Thoracic aorta (tissue), 2 donors: ENCODE results near the gene KERA. TPM values are rescaled to one million over a fixed set of nuclear protein-coding genes. Genes with fewer than 3 reads are reported as not detected.

Source experiments
- ATAC-seq: fragments of 150-250 bp; one replicate; pipeline ENCODE4 v1.8.0; 2017; ENCODE audit warnings: low read depth; ENCODE audit not compliant: insufficient number of reproducible peaks, low FRiP score
- DNase-seq: peaks from one replicate; pipeline ENCODE4 v3.0.0-alpha.2; 2020; ENCODE audit warnings: low spot score
- H3K27ac ChIP-seq, 2 donors: fragments of 200-600 bp; sonication (generic); 1 replicate in 1 of 2; 2 replicates in 1 of 2; pipeline ENCODE4 v1.5.1; 2016; ENCODE audit warnings: mild to moderate bottlenecking in 2 of 2, moderate library complexity in 2 of 2
- H3K27me3 ChIP-seq: fragments of 200-600 bp; sonication (generic); replicated peaks from 2 replicates; pipeline ENCODE4 v1.6.0; 2016; ENCODE audit warnings: mild to moderate bottlenecking; ENCODE audit not compliant: insufficient read depth
- H3K36me3 ChIP-seq: fragments of 200-600 bp; sonication (generic); one replicate; pipeline ENCODE4 v1.5.1; 2016
- H3K4me1 ChIP-seq, 2 donors: fragments of 200-600 bp; sonication (generic); 1 replicate in 1 of 2; 2 replicates in 1 of 2; pipeline versions ENCODE4 v1.5.1 to v1.6.0; 2016; ENCODE audit warnings: low read depth in 2 of 2, mild to moderate bottlenecking in 1 of 2; ENCODE audit not compliant: control insufficient read depth in 1 of 2
- H3K4me3 ChIP-seq: fragments of 200-600 bp; sonication (generic); 2 replicates; pipeline ENCODE4 v1.5.1; 2016; ENCODE audit warnings: mild to moderate bottlenecking
- H3K9me3 ChIP-seq: fragments of 200-600 bp; sonication (generic); 2 replicates; pipeline ENCODE4 v1.5.1; 2016
- total RNA-seq, 2 donors: library from RNA; depleted of rRNA; stranded (reverse); fragments of >200 nt; gene quantifications; one replicate each; pipeline versions ENCODE4 v1.1.0 to v1.2.3, GENCODE V29; 2016
- TF ChIP-seq, protein P1 (sequence below): fragments of 200-600 bp; sonication (generic); IDR thresholded peaks from one replicate; pipeline ENCODE4 v1.5.1; 2019; ENCODE audit warnings: antibody characterized with exemption

Gene KERA
- total RNA-seq, 2 donors from 2014 or later, result not detected

DNA sequence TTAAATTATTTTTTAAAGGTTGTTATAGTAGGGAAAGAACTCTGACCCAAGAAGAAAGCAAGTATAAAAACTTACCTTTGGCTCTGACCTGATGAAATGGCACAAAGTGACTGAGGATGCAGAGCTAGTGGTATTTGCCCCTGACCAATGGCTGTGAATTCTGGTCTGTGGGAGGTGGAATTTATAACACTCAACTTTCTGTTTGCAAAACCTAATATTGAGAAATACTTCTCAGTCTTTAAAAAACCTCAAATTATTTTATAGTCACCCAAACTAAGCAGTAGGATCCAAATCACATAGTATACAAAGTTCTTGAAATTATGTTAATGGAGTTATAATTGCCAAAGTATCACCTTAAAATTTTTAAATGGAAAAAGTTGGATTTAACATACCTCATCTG is 53.0 kb downstream of the KERA start, which contains the start of gene EPYC:
TSS of gene EPYC (minus strand) at position 101 of the 400 bp plus-strand sequence. CDS start 2,407 bp downstream, outside the sequence.
- H3K9me3 ChIP-seq, result no peaks in the 10 kb centered on the region
- no peak for DNase-seq
- H3K4me3 ChIP-seq, result no peak within 1 kb of the TSS
- H3K4me1 ChIP-seq, result no peaks in the 10 kb centered on the region
- H3K27ac ChIP-seq, result no peak within 1 kb of the TSS
- H3K27me3 ChIP-seq, result no peaks in the 10 kb centered on the region
- no peaks in the 10 kb centered on the region for H3K36me3 ChIP-seq
- ATAC-seq, result no peak
- TF ChIP-seq, protein P1, sequence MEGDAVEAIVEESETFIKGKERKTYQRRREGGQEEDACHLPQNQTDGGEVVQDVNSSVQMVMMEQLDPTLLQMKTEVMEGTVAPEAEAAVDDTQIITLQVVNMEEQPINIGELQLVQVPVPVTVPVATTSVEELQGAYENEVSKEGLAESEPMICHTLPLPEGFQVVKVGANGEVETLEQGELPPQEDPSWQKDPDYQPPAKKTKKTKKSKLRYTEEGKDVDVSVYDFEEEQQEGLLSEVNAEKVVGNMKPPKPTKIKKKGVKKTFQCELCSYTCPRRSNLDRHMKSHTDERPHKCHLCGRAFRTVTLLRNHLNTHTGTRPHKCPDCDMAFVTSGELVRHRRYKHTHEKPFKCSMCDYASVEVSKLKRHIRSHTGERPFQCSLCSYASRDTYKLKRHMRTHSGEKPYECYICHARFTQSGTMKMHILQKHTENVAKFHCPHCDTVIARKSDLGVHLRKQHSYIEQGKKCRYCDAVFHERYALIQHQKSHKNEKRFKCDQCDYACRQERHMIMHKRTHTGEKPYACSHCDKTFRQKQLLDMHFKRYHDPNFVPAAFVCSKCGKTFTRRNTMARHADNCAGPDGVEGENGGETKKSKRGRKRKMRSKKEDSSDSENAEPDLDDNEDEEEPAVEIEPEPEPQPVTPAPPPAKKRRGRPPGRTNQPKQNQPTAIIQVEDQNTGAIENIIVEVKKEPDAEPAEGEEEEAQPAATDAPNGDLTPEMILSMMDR, result no peak

DNA sequence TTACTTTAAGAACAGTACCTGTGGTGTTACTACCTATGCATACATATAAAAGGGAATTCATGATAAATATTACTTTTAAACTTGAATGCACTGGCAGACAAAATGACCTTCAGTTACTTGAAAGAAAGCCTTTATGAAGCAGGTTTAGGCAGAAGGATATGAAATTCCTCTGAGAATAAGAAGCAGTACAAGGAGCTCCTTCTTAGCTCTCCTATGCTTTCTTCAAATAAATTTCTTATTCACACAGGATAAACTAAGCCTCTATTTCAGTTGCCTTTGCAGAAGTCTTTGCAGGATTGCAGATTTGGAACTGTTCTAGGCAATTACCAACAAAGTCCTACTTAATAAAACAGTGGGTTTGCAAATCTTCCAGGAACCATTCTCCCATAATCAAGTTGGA is 54.1 kb downstream of the KERA start:
- no peak overlapping the region for H3K4me3 ChIP-seq
- TF ChIP-seq, protein P1, result no peak
- H3K9me3 ChIP-seq, result no peaks in the 10 kb centered on the region
- H3K4me1 ChIP-seq, result no peaks in the 10 kb centered on the region
- H3K36me3 ChIP-seq, result no peaks in the 10 kb centered on the region
- no peaks in the 10 kb centered on the region for H3K27me3 ChIP-seq
- no peak for DNase-seq
- no peak for ATAC-seq
- H3K27ac ChIP-seq, result no peak overlapping the region

DNA sequence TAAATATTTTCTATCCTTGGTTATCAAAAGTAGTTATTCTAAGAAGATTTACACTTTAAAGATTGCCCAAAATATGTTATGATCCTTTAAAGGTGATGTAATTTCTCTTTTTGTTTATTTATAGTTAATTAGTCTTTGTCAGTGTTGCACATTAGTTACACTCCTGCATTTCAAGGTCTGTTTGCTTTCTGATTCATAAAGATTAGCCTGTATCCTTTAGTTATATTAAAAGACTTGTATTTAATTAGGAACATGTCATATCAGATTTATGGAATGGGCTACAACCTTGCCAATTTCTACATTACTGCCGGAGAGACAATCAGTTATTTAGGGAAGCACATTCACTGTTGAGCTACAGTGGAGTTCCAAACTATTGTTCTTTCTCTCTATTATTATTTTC is 56.5 kb downstream of the KERA start:
- H3K36me3 ChIP-seq, result no peaks in the 10 kb centered on the region
- H3K27ac ChIP-seq, result no peak overlapping the region
- H3K27me3 ChIP-seq, result no peaks in the 10 kb centered on the region
- H3K4me1 ChIP-seq, result no peaks in the 10 kb centered on the region
- DNase-seq, result no peak
- no peak for ATAC-seq
- TF ChIP-seq, protein P1, result no peak
- no peaks in the 10 kb centered on the region for H3K9me3 ChIP-seq
- no peak overlapping the region for H3K4me3 ChIP-seq

Other genes starting within 250 kb of the KERA start
- not detected for gene CCER1, start 102.8 kb downstream of the KERA start, total RNA-seq
- gene EPYC, start 53.1 kb downstream of the KERA start, total RNA-seq, result not detected
- gene LUM, start 53.5 kb upstream of the KERA start, total RNA-seq, result 100 to 1,000 TPM; 138 to 257 TPM
- gene DCN, start 124.8 kb upstream of the KERA start, total RNA-seq, result 1,000 to 10,000 TPM in 1 of 2 donors, 100 to 1,000 TPM in 1; 869 to 1,972 TPM